Measurements from ENCODE around the gene CCDC198. TPM values are rescaled to one million over a fixed set of nuclear protein-coding genes. Genes with fewer than 3 reads are reported as not detected.

Gene CCDC198
- total and polyA plus RNA-seq, 9 of the 15 experiments (the other 6 are each of a cell fraction or from before 2014, with no cell fraction given) = not detected

GRCh38 chr14:57498659-57499058, 5.0 kb upstream of the CCDC198 start (continued):
- TF ChIP-seq ZBTB11 (CRISPR knock-in tag; IDR thresholded peaks at IDR 0.05) (no peak), ZNF609 (CRISPR knock-in tag; IDR thresholded peaks at IDR 0.05; ENCODE audit: borderline replicate concordance) (no peak), ETV6 (IDR thresholded peaks at IDR 0.05; ENCODE audit: borderline replicate concordance in 1 of 2, low read depth in 2 of 2, low read length in 1 of 2) (no peak), ETV6 (CRISPR knock-in tag; IDR thresholded peaks at IDR 0.05; ENCODE audit: borderline replicate concordance) (no peak), SAP30 (IDR thresholded peaks at IDR 0.05; ENCODE audit: borderline replicate concordance, insufficient read depth, low read depth, low read length, poor library complexity, severe bottlenecking) (no peak), CBFA2T2 (conservative IDR thresholded peaks at IDR 0.05) (no peak), TFAM (CRISPR knock-in tag; conservative IDR thresholded peaks at IDR 0.05) (no peak)

All from K562 (cell line).